Loucy (cell line): ENCODE results near the gene NDST1.

Experiments used
- EZH2phosphoT487 ChIP-seq: fragments of 200-600 bp; IDR thresholded peaks from 2 replicates; pipeline ENCODE4 v1.6.1; 2018; ENCODE audit warnings: antibody characterized with exemption, mild to moderate bottlenecking, moderate library complexity, borderline replicate concordance
- TF ChIP-seq, protein P1 (sequence below): fragments of 200-600 bp; sonication (generic); conservative IDR thresholded peaks from 2 replicates; pipeline ENCODE4 v1.5.1; 2014; ENCODE audit warnings: mild to moderate bottlenecking, antibody characterized with exemption, low read length

DNA sequence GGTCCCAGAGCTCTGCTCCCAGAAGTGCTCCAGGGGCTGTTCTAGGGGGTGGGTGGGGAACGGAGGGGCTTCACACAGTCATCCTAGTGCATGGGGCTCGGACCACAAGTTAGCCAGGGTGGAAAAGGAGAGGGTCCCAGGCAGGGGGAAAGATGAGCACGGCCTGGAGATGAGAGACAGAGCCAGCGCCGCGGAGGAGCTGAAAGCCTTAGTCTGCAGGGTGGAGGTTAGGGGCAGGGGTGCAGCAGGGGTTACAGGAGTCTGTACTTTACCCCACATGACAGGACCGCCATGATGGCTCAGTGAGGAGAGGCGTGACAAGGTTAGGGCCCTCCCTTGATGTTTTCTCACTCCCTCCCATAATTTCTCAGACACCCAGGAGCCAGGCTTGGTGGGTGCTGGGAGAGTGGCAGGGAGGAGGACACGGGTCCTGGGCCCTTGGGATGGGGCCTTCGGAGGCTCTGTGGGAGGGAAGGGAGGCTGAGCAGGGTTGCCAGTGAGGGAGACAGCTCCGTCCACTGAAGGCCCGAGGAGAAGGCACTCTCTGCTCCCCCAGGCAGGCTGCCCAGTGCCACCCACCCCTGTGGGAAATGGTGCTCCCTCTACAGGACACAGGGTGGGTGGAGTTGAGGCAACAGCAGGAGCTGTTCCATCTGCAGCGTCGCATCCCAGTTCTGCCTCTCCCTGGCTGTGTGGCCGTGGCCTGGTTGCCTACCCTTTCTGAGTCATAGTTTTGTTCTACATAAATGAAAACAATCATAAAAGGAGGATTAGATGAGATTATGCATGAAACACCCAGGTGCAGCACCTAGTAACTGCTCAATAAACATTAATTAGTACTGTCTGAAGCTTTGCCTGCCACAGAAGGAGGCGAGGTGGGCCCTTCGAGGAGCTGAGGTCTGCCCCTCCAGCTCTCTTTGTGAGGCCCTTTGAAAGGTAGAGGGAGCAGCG is 66.2 kb downstream of the NDST1 start:
- TF ChIP-seq, protein P1, sequence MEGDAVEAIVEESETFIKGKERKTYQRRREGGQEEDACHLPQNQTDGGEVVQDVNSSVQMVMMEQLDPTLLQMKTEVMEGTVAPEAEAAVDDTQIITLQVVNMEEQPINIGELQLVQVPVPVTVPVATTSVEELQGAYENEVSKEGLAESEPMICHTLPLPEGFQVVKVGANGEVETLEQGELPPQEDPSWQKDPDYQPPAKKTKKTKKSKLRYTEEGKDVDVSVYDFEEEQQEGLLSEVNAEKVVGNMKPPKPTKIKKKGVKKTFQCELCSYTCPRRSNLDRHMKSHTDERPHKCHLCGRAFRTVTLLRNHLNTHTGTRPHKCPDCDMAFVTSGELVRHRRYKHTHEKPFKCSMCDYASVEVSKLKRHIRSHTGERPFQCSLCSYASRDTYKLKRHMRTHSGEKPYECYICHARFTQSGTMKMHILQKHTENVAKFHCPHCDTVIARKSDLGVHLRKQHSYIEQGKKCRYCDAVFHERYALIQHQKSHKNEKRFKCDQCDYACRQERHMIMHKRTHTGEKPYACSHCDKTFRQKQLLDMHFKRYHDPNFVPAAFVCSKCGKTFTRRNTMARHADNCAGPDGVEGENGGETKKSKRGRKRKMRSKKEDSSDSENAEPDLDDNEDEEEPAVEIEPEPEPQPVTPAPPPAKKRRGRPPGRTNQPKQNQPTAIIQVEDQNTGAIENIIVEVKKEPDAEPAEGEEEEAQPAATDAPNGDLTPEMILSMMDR = peak; percentile 28; the same call in 1 of the 2 replicates
- TF ChIP-seq EZH2phosphoT487 = no peak
